ENCODE data around the gene TRPC1.
A peak's percentile ranks its signal among the peaks of the same experiment; 100 is the strongest.

DNA sequence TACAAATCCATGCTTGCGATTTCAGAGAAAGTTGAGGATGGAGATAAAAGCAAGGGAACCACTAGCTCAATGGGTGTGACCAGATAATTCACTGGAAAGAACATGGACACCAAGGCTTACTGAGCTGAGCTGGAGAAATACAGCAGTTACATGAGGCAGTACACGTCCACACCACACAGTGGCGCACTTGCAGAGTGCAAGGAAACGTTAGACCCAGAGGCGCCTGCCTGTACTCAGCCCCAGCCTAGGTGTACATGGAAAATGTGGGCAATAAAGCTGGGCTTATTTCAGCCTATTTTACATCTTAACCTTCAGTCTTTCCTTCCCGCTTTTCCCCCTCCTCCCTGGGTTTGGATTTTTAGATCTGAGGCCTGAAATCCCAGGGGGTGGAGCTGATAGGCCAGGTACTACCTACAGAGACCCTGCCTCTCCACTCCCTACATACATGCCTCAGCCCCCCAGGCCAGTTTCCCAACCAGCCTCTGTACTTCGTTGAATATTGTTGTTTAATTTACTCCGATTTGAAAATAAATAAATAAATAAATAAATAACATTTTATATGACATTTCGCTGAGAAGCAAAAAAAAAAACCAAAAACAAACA is 105.0 kb downstream of the TRPC1 start:
- TF ChIP-seq, protein P1, sequence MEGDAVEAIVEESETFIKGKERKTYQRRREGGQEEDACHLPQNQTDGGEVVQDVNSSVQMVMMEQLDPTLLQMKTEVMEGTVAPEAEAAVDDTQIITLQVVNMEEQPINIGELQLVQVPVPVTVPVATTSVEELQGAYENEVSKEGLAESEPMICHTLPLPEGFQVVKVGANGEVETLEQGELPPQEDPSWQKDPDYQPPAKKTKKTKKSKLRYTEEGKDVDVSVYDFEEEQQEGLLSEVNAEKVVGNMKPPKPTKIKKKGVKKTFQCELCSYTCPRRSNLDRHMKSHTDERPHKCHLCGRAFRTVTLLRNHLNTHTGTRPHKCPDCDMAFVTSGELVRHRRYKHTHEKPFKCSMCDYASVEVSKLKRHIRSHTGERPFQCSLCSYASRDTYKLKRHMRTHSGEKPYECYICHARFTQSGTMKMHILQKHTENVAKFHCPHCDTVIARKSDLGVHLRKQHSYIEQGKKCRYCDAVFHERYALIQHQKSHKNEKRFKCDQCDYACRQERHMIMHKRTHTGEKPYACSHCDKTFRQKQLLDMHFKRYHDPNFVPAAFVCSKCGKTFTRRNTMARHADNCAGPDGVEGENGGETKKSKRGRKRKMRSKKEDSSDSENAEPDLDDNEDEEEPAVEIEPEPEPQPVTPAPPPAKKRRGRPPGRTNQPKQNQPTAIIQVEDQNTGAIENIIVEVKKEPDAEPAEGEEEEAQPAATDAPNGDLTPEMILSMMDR (IDR thresholded peaks at IDR 0.05), result peak; percentile 96
- TF ChIP-seq POLR2AphosphoS5 (IDR thresholded peaks at IDR 0.05; ENCODE audit: low read depth, low read length) (no peak), SIN3A (IDR thresholded peaks at IDR 0.05; ENCODE audit: borderline replicate concordance, insufficient read depth, low read depth, low read length) (no peak), TCF7L2 (IDR thresholded peaks at IDR 0.05; ENCODE audit: low read depth, low read length) (no peak)
- TF ChIP-seq, protein P2, sequence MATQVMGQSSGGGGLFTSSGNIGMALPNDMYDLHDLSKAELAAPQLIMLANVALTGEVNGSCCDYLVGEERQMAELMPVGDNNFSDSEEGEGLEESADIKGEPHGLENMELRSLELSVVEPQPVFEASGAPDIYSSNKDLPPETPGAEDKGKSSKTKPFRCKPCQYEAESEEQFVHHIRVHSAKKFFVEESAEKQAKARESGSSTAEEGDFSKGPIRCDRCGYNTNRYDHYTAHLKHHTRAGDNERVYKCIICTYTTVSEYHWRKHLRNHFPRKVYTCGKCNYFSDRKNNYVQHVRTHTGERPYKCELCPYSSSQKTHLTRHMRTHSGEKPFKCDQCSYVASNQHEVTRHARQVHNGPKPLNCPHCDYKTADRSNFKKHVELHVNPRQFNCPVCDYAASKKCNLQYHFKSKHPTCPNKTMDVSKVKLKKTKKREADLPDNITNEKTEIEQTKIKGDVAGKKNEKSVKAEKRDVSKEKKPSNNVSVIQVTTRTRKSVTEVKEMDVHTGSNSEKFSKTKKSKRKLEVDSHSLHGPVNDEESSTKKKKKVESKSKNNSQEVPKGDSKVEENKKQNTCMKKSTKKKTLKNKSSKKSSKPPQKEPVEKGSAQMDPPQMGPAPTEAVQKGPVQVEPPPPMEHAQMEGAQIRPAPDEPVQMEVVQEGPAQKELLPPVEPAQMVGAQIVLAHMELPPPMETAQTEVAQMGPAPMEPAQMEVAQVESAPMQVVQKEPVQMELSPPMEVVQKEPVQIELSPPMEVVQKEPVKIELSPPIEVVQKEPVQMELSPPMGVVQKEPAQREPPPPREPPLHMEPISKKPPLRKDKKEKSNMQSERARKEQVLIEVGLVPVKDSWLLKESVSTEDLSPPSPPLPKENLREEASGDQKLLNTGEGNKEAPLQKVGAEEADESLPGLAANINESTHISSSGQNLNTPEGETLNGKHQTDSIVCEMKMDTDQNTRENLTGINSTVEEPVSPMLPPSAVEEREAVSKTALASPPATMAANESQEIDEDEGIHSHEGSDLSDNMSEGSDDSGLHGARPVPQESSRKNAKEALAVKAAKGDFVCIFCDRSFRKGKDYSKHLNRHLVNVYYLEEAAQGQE (IDR thresholded peaks at IDR 0.05; ENCODE audit: insufficient read depth in 1 of 2, low read depth in 2 of 2, low read length in 1 of 2), result no peak

Data from Panc1 (cell line).